Cardiac fibroblast (primary cell): Measurements from ENCODE around the gene CCL1.

Source experiments
- DNase-seq, 2 donors: peaks; one replicate each; pipeline versions ENCODE4 v3.0.0 to v3.0.0-alpha.2; 2010; ENCODE audit warnings: low read depth in 2 of 2
- H3K4me3 ChIP-seq, 2 donors: replicated peaks in 1 of 2; 1 replicate in 1 of 2; 2 replicates in 1 of 2; pipeline ENCODE4 v1.5.1; 2011; ENCODE audit warnings: low read depth in 2 of 2, low read length in 2 of 2, mild to moderate bottlenecking in 2 of 2, moderate library complexity in 1 of 2
- CTCF ChIP-seq: IDR thresholded peaks from one replicate; pipeline ENCODE4 v1.5.1; 2011; ENCODE audit warnings: low read depth, mild to moderate bottlenecking, low read length, inconsistent platforms

CCL1 gene

DNA sequence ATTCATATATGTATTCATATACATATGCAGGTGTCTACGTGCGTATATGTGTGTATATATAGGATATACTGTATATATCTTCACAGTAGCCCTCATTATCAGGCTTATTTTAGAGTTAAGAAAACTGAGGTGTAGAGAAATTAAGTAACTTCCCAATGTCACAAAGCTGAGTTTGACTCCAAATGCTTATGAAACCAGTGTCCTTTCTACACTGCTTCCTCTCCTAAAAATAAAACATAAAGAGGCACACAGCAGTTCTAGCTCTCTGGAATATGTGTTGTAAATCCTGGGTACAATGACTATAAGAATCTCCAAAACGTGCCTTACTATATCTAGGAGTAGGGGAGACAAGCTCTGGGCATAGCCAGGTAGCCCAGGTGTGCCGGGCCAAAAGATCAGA, 40.0 kb upstream of the CCL1 start:
- no peak for TF ChIP-seq CTCF
- no peak overlapping the region for H3K4me3 ChIP-seq
- DNase-seq = no peak

DNA sequence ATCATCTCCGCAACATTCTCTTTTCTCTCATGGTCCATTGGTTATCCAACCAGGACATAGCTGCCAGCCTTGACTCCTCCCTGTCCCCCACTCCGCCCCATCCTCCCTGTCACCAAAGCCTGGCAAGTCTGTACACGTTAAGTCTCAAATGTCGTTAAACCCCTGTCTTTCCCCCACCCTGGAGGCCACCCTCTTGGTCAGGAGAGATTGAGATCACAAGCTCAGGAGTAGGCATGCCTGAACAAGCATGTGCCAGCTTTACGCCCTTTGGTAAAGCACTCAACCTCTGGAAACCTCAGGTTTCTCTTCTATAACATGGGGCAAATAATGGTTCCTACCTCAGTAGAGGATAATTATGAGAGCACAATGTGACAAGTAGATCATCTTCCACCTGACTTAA, 38.1 kb upstream of the CCL1 start:
- no peak for TF ChIP-seq CTCF
- DNase-seq = no peak
- H3K4me3 ChIP-seq = no peak overlapping the region

DNA sequence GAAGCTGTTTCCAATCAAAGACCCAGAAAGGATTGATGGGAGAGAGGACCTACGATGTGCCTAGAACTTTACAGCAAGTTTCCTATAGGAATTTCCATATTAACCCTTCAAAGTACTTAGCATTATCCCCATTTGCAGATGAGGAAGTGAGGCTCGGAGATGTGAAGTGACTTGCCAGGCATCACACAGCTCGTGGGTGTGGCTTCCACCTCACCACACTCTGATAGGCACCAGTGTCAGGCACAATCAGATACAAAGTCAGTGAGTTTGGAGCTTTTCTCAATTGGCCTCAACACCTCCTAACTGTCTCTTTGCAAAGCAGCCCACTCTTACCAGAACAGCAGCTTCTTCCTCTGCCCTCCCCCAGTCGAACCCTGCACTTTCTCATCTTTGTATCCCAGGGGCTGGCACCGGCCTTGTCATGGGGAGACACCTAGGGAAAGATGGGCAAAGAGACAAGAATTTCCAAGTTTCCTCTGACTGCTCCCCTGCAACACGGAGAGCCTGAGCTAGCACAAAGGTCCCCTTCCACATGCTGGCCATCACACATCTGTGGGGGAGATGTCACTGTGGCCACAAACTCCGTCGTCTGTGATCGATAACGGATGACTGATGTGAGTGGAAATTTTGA, 37.4 kb upstream of the CCL1 start:
- TF ChIP-seq CTCF = no peak
- DNase-seq = no peak
- H3K4me3 ChIP-seq = no peak overlapping the region

DNA sequence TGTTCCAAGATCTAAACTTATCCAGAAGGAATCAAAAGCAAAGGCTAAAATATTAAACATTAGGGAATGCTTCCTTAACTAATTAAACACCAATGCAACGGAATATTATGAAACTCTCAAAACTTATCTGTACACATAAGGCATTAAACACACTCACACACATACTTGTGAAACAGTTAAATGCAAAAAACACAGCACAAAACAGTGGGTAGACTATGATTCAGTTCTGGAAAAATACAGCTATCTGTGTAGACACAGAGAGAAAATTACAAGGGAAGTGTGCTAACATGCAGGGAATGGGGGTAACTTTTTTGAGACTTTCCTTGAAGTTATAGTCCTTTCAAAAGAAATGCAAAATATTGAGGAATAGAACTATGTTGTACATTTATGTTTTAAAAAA, 36.7 kb upstream of the CCL1 start:
- H3K4me3 ChIP-seq = no peak overlapping the region
- TF ChIP-seq CTCF = no peak
- no peak for DNase-seq

GRCh38 chr17:34398990-34399389, 36.0 kb upstream of the CCL1 start:
- DNase-seq = no peak
- H3K4me3 ChIP-seq = no peak overlapping the region
- no peak for TF ChIP-seq CTCF

DNA sequence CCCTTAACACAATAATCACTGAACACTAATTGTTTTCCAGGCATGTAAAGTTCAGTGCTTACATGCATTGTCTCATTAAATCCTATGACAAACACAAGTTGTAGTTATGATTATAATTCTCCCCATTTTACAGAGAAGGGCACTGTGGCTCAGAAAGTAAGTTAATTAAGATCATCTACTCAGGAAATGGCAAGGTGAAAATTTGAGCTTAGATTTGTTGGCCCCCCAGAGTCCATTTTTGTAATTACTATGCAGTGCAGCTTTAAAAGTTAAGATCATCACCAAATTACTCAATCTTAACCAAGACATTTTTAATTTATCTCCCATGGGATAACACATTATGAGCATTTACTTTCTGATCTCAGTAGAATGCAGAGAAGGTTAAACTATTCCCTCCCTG, 34.2 kb upstream of the CCL1 start:
- no peak for DNase-seq
- TF ChIP-seq CTCF = no peak
- H3K4me3 ChIP-seq = no peak overlapping the region

- H3K4me3 ChIP-seq = no peak overlapping the region
- no peak for DNase-seq
- TF ChIP-seq CTCF = no peak
These were observed 30.4 kb upstream of the CCL1 start for GRCh38 chr17:34393401-34393800.
